GM13976 (cell line): Measurements from ENCODE around the gene NUP214.
"Not testable (repeated sequence)": the region's sequence is repeated elsewhere in the genome, so short reads cannot be mapped to it uniquely, and the experiment has no call there.

Source experiments
- DNase-seq: peaks from one replicate; pipeline ENCODE4 v3.0.0; 2012; ENCODE audit warnings: low spot score
- CTCF ChIP-seq: IDR thresholded peaks from 2 replicates; pipeline ENCODE4 v1.5.1; 2012; ENCODE audit warnings: borderline replicate concordance, mild to moderate bottlenecking; ENCODE audit not compliant: insufficient read depth; ENCODE audit errors: extremely low read depth, missing control alignments, control extremely low read depth
- in situ Hi-C: fragments of 300-500 bp; cut with MboI; formaldehyde crosslinking; loops from one replicate; pipeline ENCODE4 v1.12.0; 2022; ENCODE audit warnings: low sequenced_read_pairs, mixed read lengths, inconsistent platforms; ENCODE audit not compliant: unreplicated experiment

NUP214 gene

GRCh38 chr9:131258698-131259431, 133.5 kb downstream of the NUP214 start:
- in situ Hi-C loops: no loop called here
- TF ChIP-seq CTCF: no peak
- DNase-seq: no peak

DNA sequence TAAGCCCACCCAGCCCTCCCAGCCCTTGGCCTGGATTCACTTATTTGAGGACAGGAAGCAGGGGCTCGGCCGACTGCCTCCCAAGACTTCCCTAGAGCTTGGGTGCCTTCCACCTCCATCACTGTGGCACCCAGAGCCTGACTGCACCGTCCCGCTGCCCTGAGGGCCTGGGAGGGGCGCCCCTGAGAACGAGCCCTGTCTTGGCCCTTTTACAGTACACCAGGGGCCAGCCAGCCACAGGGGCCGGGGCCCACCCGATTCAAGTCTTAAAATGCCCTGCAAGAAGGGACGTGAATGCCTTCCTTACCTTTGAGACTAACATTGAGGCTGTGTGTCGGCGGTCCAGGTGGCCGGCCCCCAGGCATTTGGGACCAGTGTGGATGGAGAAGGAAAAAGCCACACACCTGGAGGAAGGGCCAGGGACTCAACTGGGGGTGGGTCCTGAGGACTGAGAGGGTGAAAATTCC, 134.1 kb downstream of the NUP214 start:
- no peak for DNase-seq
- in situ Hi-C loops: no loop called here
- TF ChIP-seq CTCF: no peak

GRCh38 chr9:131259916-131260597, 134.7 kb downstream of the NUP214 start:
- no peak for DNase-seq
- in situ Hi-C loops: no loop called here
- no peak for TF ChIP-seq CTCF

GRCh38 chr9:131260751-131261452, 135.5 kb downstream of the NUP214 start:
- TF ChIP-seq CTCF: no peak
- in situ Hi-C loops: no loop called here
- no peak for DNase-seq

GRCh38 chr9:131262327-131263032, 137.1 kb downstream of the NUP214 start:
- no peak for TF ChIP-seq CTCF
- no peak for DNase-seq
- in situ Hi-C loops: no loop called here

- DNase-seq, in situ Hi-C loops: not testable (repeated sequence)
Measured at GRCh38 chr9:131263033-131263343, 137.6 kb downstream of the NUP214 start.
